CD4-positive, CD25-positive, alpha-beta regulatory T cell (primary cell): ENCODE results near the gene RRAS2. TPM values are rescaled to one million over a fixed set of nuclear protein-coding genes. Genes with fewer than 3 reads are reported as not detected.
A peak's percentile ranks its signal among the peaks of the same experiment; 100 is the strongest.

Experiments used
- ATAC-seq, 2 donors: fragments of 150-1000 bp; cut with Tn5 transposase; one replicate each; pipeline ENCODE4 v1.10.0; 2021; ENCODE audit warnings: low read depth in 2 of 2, moderate number of reproducible peaks in 2 of 2, moderate library complexity in 1 of 2
- DNase-seq, 3 donors: peaks; one replicate each; pipeline versions ENCODE4 v3.0.0 to v3.0.0-alpha.2; 2012 to 2022; ENCODE audit warnings: mixed read lengths in 1 of 3
- H3K27ac ChIP-seq: one replicate; pipeline ENCODE4 v1.7.0; 2013; ENCODE audit warnings: mild to moderate bottlenecking, low read length; ENCODE audit not compliant: insufficient read depth, poor library complexity, severe bottlenecking
- H3K27me3 ChIP-seq: one replicate; pipeline ENCODE4 v1.7.0; 2013; ENCODE audit warnings: low read length; ENCODE audit not compliant: control insufficient read depth, insufficient read depth
- H3K36me3 ChIP-seq: one replicate; pipeline ENCODE4 v1.7.0; 2013; ENCODE audit warnings: mild to moderate bottlenecking, low read length, moderate library complexity; ENCODE audit not compliant: control insufficient read depth, insufficient read depth
- H3K4me1 ChIP-seq: 2 replicates; pipeline ENCODE4 v1.7.0; 2013; ENCODE audit warnings: mild to moderate bottlenecking, low read length; ENCODE audit not compliant: insufficient read depth, control insufficient read depth, poor library complexity, severe bottlenecking
- H3K4me3 ChIP-seq: one replicate; pipeline ENCODE4 v1.7.0; 2013; ENCODE audit warnings: low read depth, mild to moderate bottlenecking, low read length, moderate library complexity
- H3K9me3 ChIP-seq, 2 experiments: 1 replicate in 1 of 2; 2 replicates in 1 of 2; pipeline ENCODE4 v1.7.0; 2013; ENCODE audit warnings: low read length in 2 of 2, mild to moderate bottlenecking in 1 of 2, moderate library complexity in 1 of 2; ENCODE audit not compliant: control insufficient read depth in 2 of 2
- H3K27ac Mint-ChIP-seq, 3 donors: one replicate each; pipeline ENCODE4 v1.8.0; 2020 to 2022; ENCODE audit warnings: mild to moderate bottlenecking in 3 of 3, mixed read lengths in 3 of 3, moderate library complexity in 2 of 3
- H3K27me3 Mint-ChIP-seq: one replicate; pipeline ENCODE4 v1.8.0; 2022; ENCODE audit warnings: mild to moderate bottlenecking, mixed read lengths
- H3K36me3 Mint-ChIP-seq: one replicate; pipeline ENCODE4 v1.8.0; 2020; ENCODE audit warnings: mixed read lengths
- H3K4me1 Mint-ChIP-seq, 4 donors: one replicate each; pipeline ENCODE4 v1.8.0; 2020 to 2022; ENCODE audit warnings: mixed read lengths in 4 of 4, mild to moderate bottlenecking in 1 of 4
- H3K4me3 Mint-ChIP-seq, 4 donors: one replicate each; pipeline ENCODE4 v1.8.0; 2020 to 2022; ENCODE audit warnings: mild to moderate bottlenecking in 4 of 4, mixed read lengths in 4 of 4, moderate library complexity in 3 of 4
- H3K9me3 Mint-ChIP-seq, 7 donors: one replicate each; pipeline ENCODE4 v1.8.0; 2020 to 2022; ENCODE audit warnings: mixed read lengths in 7 of 7, mild to moderate bottlenecking in 3 of 7, moderate library complexity in 2 of 7
- polyA plus RNA-seq, 4 donors: library from polyadenylated mRNA; unstranded; fragments of 300-500 nt; fragmentation: Illumina TruSeq; gene quantifications; one replicate each; pipeline ENCODE4 v1.2.3, GENCODE V29; 2021
- total RNA-seq: library from RNA; stranded (reverse); gene quantifications from one replicate; pipeline ENCODE4 v1.2.3, GENCODE V29; 2022

RRAS2 gene
- total and polyA plus RNA-seq, 5 donors from 2014 or later, result 1.8 to 13.9 (median 4.2) TPM

GRCh38 chr11:14370496-14370895 lies 11.5 kb upstream of the RRAS2 start:
- DNase-seq (no peak), ATAC-seq (no peak)
- no peak overlapping the region for H3K4me3 Mint-ChIP-seq
- no peaks in the 10 kb centered on the region for H3K9me3 Mint-ChIP-seq
- H3K36me3 ChIP-seq, result no peaks in the 10 kb centered on the region
- peaks cover 10% of the 10 kb centered on the region for H3K27me3 Mint-ChIP-seq
- H3K4me1 ChIP-seq, result no peaks in the 10 kb centered on the region
- no peaks in the 10 kb centered on the region for H3K27me3 ChIP-seq
- H3K9me3 ChIP-seq, result no peaks in the 10 kb centered on the region
- peaks cover 0 to 9% (median 4%) of the 10 kb centered on the region in 4 donors for H3K4me1 Mint-ChIP-seq
- H3K4me3 ChIP-seq, result no peak overlapping the region
- no peak overlapping the region for H3K27ac ChIP-seq
- no peak overlapping the region for H3K27ac Mint-ChIP-seq
- H3K36me3 Mint-ChIP-seq, result no peaks in the 10 kb centered on the region

DNA sequence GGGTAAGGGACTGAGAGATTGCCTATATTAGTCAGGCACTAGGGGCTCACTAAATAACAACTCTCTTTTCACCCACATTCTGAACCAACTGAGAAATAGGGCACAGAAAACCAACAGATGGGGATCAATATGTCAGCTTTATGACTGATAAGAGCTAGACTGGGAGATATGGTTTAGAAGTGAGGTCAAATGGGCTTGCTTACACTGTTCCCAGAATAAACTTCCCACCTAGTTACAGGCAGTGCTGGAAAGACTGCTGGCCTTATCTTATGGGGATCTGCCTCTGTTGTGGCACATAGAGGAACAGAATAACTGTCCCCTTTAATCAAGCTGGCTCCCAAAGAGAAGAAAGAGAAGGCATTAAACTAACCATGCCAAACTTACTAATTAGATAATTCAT lies 10.6 kb upstream of the RRAS2 start:
- Mint-ChIP-seq H3K4me1 (peaks cover 0 to 9% (median 4%) of the 10 kb centered on the region in 4 donors), H3K36me3 (no peaks in the 10 kb centered on the region), H3K27me3 (peaks cover 10% of the 10 kb centered on the region), H3K4me3 (no peak overlapping the region), H3K27ac (peak overlapping the region in 1 of 3 donors; percentile 41), H3K9me3 (no peaks in the 10 kb centered on the region)
- DNase-seq (no peak), ATAC-seq (no peak)
- Histone ChIP-seq H3K27ac (no peak overlapping the region), H3K4me3 (no peak overlapping the region), H3K9me3 (no peaks in the 10 kb centered on the region), H3K36me3 (no peaks in the 10 kb centered on the region), H3K27me3 (no peaks in the 10 kb centered on the region), H3K4me1 (no peaks in the 10 kb centered on the region)

GRCh38 chr11:14366936-14367335 lies 8.0 kb upstream of the RRAS2 start:
- Mint-ChIP-seq H3K4me3 (no peak overlapping the region), H3K27me3 (peaks cover 10% of the 10 kb centered on the region), H3K36me3 (no peaks in the 10 kb centered on the region), H3K4me1 (peaks cover 0 to 9% (median 4%) of the 10 kb centered on the region in 4 donors), H3K27ac (peak overlapping the region in 1 of 3 donors; percentile 71), H3K9me3 (peaks cover 0 to 1% (median 0%) of the 10 kb centered on the region in 7 donors)
- Histone ChIP-seq H3K4me1 (no peaks in the 10 kb centered on the region), H3K27ac (no peak overlapping the region), H3K9me3 (no peaks in the 10 kb centered on the region), H3K27me3 (no peaks in the 10 kb centered on the region), H3K36me3 (no peaks in the 10 kb centered on the region), H3K4me3 (no peak overlapping the region)
- peak in 1 of 3 donors; percentile 82 for DNase-seq
- peak; percentile 46 to 53 for ATAC-seq

DNA sequence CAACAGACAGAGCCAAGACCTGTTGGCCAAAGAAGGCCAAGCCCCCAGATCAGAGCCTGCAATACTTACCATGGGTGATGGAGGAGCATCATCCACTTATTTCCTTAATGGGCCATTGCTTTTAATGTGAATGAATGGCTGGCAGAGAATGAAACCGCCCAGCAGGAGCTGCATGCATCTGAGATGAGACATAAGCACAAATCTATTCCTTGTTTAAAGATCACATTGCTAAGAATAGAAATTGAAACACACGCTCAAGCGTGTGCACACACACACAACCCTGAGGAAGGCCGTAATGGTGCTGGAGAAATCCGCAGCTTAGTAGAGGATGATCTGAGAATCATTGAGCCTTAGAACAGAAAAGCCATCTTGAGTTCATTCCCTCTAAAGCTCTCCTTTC lies 5.3 kb upstream of the RRAS2 start:
- H3K36me3 ChIP-seq, result no peaks in the 10 kb centered on the region

DNA sequence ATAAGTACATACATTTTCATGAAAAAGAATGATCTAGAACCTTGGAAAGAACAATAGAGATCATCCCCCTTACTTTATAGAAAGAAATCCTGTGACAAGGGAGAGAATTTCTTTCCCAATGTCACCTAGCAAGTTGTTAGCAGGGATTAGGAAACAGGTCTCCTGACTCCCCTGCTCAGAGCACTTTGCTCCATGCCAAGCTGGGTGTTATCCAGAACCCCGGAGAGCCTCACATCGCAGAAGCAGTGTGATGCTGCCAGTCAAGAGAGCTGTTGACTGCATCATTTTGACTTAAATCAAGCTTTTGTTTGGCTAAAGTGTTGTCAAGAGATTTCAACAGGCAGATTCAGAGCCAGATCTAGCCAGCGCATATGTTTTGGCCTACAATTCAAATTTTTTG lies 3.6 kb upstream of the RRAS2 start:
- no peaks in the 10 kb centered on the region for H3K36me3 ChIP-seq
- H3K4me1 ChIP-seq, result peaks cover 7% of the 10 kb centered on the region
- peaks cover 0 to 18% (median 10%) of the 10 kb centered on the region in 4 donors for H3K4me1 Mint-ChIP-seq
- no peak overlapping the region for H3K27ac Mint-ChIP-seq
- no peak overlapping the region for H3K4me3 ChIP-seq
- peak overlapping the region in 1 of 4 donors; percentile 42 for H3K4me3 Mint-ChIP-seq
- no peak for ATAC-seq
- H3K9me3 Mint-ChIP-seq, result peaks cover 0 to 1% (median 0%) of the 10 kb centered on the region in 7 donors
- no peak for DNase-seq
- no peak overlapping the region for H3K27ac ChIP-seq
- peaks cover 9% of the 10 kb centered on the region for H3K27me3 Mint-ChIP-seq
- peaks cover 7% of the 10 kb centered on the region for H3K27me3 ChIP-seq
- H3K36me3 Mint-ChIP-seq, result no peaks in the 10 kb centered on the region
- H3K9me3 ChIP-seq, result no peaks in the 10 kb centered on the region

More for the DNA sequence above, 5.3 kb upstream of the RRAS2 start:
- Mint-ChIP-seq H3K4me3 (no peak overlapping the region), H3K27me3 (peaks cover 8% of the 10 kb centered on the region), H3K27ac (no peak overlapping the region), H3K36me3 (no peaks in the 10 kb centered on the region), H3K9me3 (peaks cover 0 to 1% (median 0%) of the 10 kb centered on the region in 7 donors), H3K4me1 (peaks cover 0 to 11% (median 5%) of the 10 kb centered on the region in 4 donors)
- H3K27ac ChIP-seq, result no peak overlapping the region
- H3K9me3 ChIP-seq, result no peaks in the 10 kb centered on the region
- ATAC-seq (no peak), DNase-seq (no peak)
- H3K27me3 ChIP-seq, result peaks cover 5% of the 10 kb centered on the region
- H3K4me3 ChIP-seq, result no peak overlapping the region
- H3K4me1 ChIP-seq, result no peaks in the 10 kb centered on the region

- Histone ChIP-seq H3K4me1 (peaks cover 9% of the 10 kb centered on the region), H3K4me3 (no peak overlapping the region), H3K27ac (no peak overlapping the region), H3K9me3 (no peaks in the 10 kb centered on the region), H3K36me3 (no peaks in the 10 kb centered on the region), H3K27me3 (peaks cover 7% of the 10 kb centered on the region)
- Mint-ChIP-seq H3K4me1 (peaks cover 0 to 21% (median 12%) of the 10 kb centered on the region in 4 donors), H3K9me3 (peaks cover 0 to 1% (median 0%) of the 10 kb centered on the region in 7 donors), H3K27ac (no peak overlapping the region), H3K4me3 (peak overlapping the region in 1 of 4 donors; percentile 42), H3K27me3 (peaks cover 11% of the 10 kb centered on the region), H3K36me3 (no peaks in the 10 kb centered on the region)
- DNase-seq (no peak), ATAC-seq (no peak)
Measured at GRCh38 chr11:14361951-14362350, 3.0 kb upstream of the RRAS2 start.

DNA sequence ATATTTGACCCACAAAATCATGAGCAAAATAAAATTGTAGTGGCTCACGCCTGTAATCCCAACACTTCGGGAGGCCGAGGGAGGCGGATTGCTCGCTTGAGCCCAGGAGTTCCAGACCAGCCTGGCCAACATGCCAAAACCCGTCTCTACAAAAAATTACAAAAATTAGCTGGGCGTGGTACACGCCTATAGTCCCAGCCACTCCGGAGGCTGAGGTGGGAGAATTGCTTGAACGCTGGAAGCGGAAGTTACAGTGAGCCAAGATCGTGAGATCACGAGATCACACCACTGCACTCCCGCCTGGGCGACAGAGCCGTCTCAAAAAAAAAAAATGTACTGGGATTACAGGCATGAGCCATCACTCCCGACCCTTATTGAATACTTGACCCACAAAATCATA lies 2.0 kb upstream of the RRAS2 start:
- ATAC-seq, result no peak
- Mint-ChIP-seq H3K36me3 (no peaks in the 10 kb centered on the region), H3K27ac (no peak overlapping the region), H3K4me3 (no peak overlapping the region), H3K4me1 (peaks cover 0 to 20% (median 14%) of the 10 kb centered on the region in 4 donors), H3K9me3 (peaks cover 0 to 1% (median 0%) of the 10 kb centered on the region in 7 donors), H3K27me3 (peaks cover 11% of the 10 kb centered on the region)
- no peaks in the 10 kb centered on the region for H3K9me3 ChIP-seq
- H3K36me3 ChIP-seq, result no peaks in the 10 kb centered on the region
- peaks cover 9% of the 10 kb centered on the region for H3K4me1 ChIP-seq
- H3K27ac ChIP-seq, result no peak overlapping the region
- peaks cover 11% of the 10 kb centered on the region for H3K27me3 ChIP-seq
- no peak overlapping the region for H3K4me3 ChIP-seq
- no peak for DNase-seq

- Mint-ChIP-seq H3K4me1 (peaks cover 0 to 28% (median 12%) of the 10 kb centered on the region in 4 donors), H3K27ac (peak overlapping the region in 2 of 3 donors; percentile 3), H3K27me3 (peaks cover 11% of the 10 kb centered on the region), H3K4me3 (peak overlapping the region; percentile 8 to 70 (median 52)), H3K36me3 (no peaks in the 10 kb centered on the region), H3K9me3 (peaks cover 0 to 1% (median 0%) of the 10 kb centered on the region in 7 donors)
- H3K4me1 ChIP-seq, result peaks cover 9% of the 10 kb centered on the region
- H3K9me3 ChIP-seq, result no peaks in the 10 kb centered on the region
- H3K27me3 ChIP-seq, result peaks cover 11% of the 10 kb centered on the region
- no peak for ATAC-seq
- H3K27ac ChIP-seq, result no peak overlapping the region
- H3K36me3 ChIP-seq, result no peaks in the 10 kb centered on the region
- DNase-seq, result no peak
- peak overlapping the region; percentile 40 for H3K4me3 ChIP-seq
Measured at GRCh38 chr11:14359501-14360031, 583 bp upstream of the RRAS2 start.
